Muscle layer of colon (tissue), 2 donors: ENCODE data around the gene SNX9.

Source experiments
- H3K27ac ChIP-seq: one replicate; pipeline ENCODE4 v1.7.0; 2013; ENCODE audit warnings: low read depth, mild to moderate bottlenecking, low read length, moderate library complexity
- H3K27me3 ChIP-seq, 2 donors: one replicate each; pipeline ENCODE4 v1.7.0; 2013; ENCODE audit warnings: low read length in 2 of 2, mild to moderate bottlenecking in 2 of 2; ENCODE audit not compliant: insufficient read depth in 2 of 2, control insufficient read depth in 1 of 2
- H3K36me3 ChIP-seq: one replicate; pipeline ENCODE4 v1.7.0; 2013; ENCODE audit warnings: mild to moderate bottlenecking, low read length; ENCODE audit not compliant: insufficient read depth
- H3K4me1 ChIP-seq: one replicate; pipeline ENCODE4 v1.7.0; 2013; ENCODE audit warnings: mild to moderate bottlenecking, low read length; ENCODE audit not compliant: insufficient read depth
- H3K4me3 ChIP-seq, 2 donors: one replicate each; pipeline ENCODE4 v1.7.0; 2013; ENCODE audit warnings: low read length in 2 of 2, low read depth in 1 of 2, mild to moderate bottlenecking in 1 of 2, moderate library complexity in 1 of 2
- H3K9ac ChIP-seq: one replicate; pipeline ENCODE4 v1.7.0; 2013; ENCODE audit warnings: low read length
- H3K9me3 ChIP-seq: one replicate; pipeline ENCODE4 v1.7.0; 2013; ENCODE audit warnings: mild to moderate bottlenecking, low read length
- donor health status: abdominal sarcoma.
- donor health status: Adenocarcinoma of cecum.

SNX9 gene

DNA sequence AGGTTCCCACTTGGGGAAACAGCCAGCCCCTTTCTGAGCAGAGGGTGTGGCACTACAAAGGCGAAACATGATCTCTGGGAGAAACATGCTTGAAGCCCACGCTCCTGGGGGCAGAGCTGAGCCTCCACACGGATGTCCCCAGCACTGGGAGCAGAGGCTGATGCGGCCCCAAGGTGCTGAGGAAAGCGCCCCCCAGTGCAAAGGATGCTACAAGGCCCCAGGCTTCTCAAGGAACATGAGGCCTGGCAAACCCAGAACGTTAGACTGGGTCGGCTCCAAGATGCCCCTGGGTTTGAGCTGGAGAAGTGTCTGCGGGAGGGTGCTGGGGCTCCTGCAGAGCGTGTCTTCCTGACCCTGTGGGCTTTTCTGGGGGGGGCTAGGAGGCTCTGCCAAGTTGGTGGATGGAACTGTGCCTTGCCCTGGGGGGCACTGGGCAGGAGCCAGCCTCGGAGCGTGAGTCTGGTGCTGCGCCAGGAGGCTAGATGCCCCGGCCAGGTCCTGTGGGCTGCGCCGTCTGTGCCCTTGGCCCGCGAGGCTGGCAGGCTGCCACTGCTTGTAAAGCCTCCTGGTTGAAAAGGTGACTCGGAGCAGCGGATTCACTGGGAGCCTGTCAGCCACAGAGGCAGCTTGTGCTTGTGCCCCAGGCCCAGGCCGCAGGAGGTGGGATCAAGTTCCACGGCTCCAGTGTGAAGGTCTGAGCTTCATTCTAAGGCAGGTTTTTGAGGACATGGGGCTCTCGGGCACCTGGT is 166.7 kb downstream of the SNX9 start:
- H3K4me3 ChIP-seq: peak overlapping the region in 1 of 2 donors; percentile 32

DNA sequence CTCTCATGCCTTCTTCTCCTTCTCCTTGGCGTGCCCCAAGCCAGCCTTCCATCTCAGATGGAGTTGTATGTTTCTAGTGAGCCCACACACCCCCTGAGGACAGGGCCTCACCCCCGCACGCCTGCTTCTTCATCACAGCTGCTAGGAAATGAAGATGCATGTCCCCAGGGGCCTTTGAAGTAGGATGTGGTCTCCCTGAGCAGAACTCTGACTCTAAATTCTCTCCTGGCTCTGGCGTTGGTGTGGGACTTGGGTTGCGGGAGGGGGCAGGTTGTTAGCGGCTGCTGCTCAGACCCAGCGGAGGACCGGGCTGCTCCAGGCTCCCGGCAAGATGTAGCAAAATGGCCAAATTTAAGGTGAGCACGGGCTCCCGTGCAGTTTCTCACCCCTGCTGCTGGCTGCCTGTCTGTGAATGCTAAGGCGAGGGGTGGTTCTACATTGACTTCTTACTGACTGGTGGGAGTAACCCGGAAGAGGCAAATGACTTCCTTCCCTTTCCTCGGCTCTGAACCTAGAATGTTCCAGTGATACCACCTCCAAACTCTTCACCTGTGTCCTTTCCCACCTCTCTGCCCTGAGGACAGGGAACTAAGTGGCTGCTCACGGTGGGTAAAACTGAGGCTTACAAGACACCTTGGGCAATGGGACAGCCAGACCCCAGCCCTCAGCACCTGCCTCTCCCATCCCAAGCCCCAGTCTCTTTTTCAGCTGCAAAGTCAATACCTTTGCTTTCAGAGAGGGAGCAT is 167.4 kb downstream of the SNX9 start:
- Histone ChIP-seq H3K9ac (no peak overlapping the region), H3K4me1 (peaks cover 42% of the 10 kb centered on the region)

More for the DNA sequence above, 166.7 kb downstream of the SNX9 start:
- Histone ChIP-seq H3K9ac (no peak overlapping the region), H3K9me3 (no peaks in the 10 kb centered on the region), H3K27me3 (no peaks in the 10 kb centered on the region), H3K4me1 (peaks cover 47% of the 10 kb centered on the region), H3K27ac (peak overlapping the region; percentile 48), H3K36me3 (no peaks in the 10 kb centered on the region)

DNA sequence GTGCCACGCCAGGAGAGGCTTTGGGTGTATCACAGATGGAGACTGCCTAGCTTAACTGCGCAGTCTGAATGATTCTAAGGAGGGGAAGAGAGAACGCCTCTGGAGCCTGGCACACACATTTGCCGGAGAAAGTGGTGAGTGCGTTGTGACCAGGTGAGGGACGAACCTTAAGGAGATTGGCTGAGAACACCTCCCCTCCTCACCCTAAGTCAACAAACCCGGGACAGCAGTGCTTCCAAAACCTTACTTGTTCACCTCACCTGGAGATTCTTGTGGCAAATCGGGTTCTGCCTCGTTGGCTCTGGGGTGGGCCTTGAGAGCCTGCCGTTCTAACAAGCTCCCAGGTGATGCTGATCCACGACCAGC is 168.0 kb downstream of the SNX9 start:
- Histone ChIP-seq H3K9ac (no peak overlapping the region), H3K27me3 (no peaks in the 10 kb centered on the region), H3K4me3 (no peak overlapping the region), H3K36me3 (no peaks in the 10 kb centered on the region), H3K9me3 (no peaks in the 10 kb centered on the region), H3K27ac (no peak overlapping the region), H3K4me1 (peaks cover 36% of the 10 kb centered on the region)

More for the DNA sequence above, 167.4 kb downstream of the SNX9 start:
- no peaks in the 10 kb centered on the region for H3K36me3 ChIP-seq
- no peaks in the 10 kb centered on the region for H3K9me3 ChIP-seq
- no peaks in the 10 kb centered on the region for H3K27me3 ChIP-seq
- H3K27ac ChIP-seq: peak overlapping the region; percentile 48
- H3K4me3 ChIP-seq: peak overlapping the region in 1 of 2 donors; percentile 32

DNA sequence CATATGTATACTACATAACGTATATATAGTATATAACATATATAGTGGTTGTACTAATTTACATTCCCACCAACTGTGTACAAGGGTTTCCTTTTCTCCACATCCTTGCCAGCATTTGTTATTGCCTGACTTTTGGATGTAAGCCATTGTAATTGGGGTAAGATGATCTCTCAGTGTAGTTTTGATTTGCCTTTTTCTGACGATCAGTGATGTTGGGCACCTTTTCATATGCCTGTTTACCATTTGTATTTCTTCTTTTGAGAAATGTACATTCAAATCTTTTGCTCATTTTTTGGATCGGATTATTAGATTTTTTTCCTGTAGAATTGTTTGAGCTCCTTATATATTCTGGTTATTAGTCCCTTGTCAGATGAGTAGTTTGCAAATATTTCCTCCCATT is 170.0 kb downstream of the SNX9 start:
- Histone ChIP-seq H3K9ac (no peak overlapping the region), H3K36me3 (no peaks in the 10 kb centered on the region), H3K4me1 (peaks cover 33% of the 10 kb centered on the region), H3K9me3 (no peaks in the 10 kb centered on the region), H3K27me3 (no peaks in the 10 kb centered on the region), H3K4me3 (no peak overlapping the region), H3K27ac (no peak overlapping the region)

DNA sequence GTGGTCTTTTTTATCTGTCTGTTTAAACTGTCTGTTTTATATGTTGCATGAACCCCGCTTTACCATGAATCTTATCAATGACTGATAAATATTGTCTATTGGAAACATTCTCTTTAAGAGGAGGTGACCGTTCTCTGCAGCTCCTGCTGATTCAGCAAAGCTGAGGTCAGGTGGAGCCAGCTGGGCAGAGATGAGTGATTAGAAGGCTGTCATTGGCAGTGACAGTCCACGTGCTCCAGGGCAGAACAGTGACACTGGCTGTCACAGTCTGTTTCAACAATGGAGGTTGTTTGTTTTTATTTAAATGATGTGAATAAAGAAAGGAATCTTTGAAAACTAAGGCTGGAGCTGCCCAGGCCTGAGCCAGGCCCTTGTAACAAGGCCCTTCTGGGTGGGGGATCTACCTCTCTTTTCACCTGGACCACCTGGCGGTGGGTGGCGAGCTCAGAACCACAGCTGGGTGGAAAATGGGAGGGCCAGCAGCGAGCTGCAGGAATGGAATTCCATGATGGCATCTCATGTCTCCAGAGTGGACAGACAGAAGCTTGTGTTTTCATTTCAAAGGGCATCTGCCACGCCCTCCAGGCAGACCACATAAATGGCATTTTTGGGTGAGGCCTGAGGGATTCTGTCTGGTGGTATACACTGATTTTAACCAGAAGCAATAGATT is 171.2 kb downstream of the SNX9 start:
- Histone ChIP-seq H3K27me3 (no peaks in the 10 kb centered on the region), H3K4me1 (peaks cover 37% of the 10 kb centered on the region), H3K9me3 (no peaks in the 10 kb centered on the region), H3K36me3 (no peaks in the 10 kb centered on the region), H3K9ac (no peak overlapping the region), H3K27ac (no peak overlapping the region), H3K4me3 (no peak overlapping the region)
